ENCODE measurements around the gene NLN. TPM values are rescaled to one million over a fixed set of nuclear protein-coding genes. Genes with fewer than 3 reads are reported as not detected.
"Not testable (repeated sequence)": the region's sequence is repeated elsewhere in the genome, so short reads cannot be mapped to it uniquely, and the experiment has no call there.

The NLN gene
- polyA plus RNA-seq, 10 donors, result 14.2 to 26.6 (median 17.7) TPM

DNA sequence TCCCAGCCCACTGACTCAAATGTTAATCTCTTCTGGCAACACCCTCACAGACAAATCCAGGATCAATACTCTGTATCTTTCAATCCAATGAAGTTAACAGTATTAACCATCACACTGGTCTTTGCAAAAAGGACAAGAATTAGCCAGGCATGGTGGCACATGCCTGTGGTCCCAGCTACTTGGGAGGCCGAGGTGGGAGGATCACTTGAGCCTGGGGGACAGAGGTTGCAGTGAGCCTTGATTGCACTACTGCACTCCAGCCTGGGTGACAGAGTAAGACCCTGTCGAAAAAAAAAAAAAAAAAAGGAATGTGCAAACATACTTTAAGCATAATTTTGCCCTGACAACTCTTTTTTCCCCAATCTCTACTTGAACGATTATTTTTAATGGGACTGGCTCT is 146.5 kb downstream of the NLN start:
- no peak for DNase-seq

DNA sequence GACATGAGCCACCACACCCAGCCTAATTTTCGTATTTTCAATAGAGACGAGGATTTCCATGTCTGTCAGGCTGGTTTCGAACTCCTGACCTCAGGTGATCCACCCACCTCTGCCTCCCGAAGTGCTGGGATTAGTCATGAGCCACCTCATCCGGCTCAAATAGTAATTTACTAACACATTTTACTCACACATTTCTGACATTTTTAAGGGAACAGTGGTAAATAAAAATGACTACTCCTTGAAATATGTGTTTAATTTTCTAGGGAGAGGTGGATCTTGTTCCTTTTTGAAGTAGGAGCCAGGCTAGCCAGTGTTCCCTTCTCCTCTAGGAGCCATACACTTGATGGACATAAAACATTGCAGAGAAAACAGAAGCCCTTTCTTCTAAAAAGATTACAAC is 149.2 kb downstream of the NLN start:
- peak in 1 of 3 donors; percentile 59 for DNase-seq

DNA sequence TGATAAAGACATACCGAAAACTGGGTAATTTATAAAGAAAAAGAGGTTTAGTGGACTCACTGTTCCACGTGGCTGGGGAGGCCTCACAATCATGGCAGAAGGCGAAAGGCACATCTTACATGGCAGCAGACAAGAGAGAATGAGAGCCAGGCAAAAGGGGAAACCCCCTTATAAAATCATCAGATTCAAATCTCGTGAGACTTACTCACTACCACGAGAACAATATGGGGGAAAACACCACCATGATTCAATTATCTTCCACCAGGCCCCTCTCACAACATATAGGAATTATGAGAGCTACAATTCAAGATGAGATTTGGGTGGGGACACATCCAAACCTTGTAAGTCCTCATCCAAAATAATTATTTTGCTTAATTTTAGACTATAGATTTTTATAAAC is 149.8 kb downstream of the NLN start:
- not testable (repeated sequence) for DNase-seq

DNA sequence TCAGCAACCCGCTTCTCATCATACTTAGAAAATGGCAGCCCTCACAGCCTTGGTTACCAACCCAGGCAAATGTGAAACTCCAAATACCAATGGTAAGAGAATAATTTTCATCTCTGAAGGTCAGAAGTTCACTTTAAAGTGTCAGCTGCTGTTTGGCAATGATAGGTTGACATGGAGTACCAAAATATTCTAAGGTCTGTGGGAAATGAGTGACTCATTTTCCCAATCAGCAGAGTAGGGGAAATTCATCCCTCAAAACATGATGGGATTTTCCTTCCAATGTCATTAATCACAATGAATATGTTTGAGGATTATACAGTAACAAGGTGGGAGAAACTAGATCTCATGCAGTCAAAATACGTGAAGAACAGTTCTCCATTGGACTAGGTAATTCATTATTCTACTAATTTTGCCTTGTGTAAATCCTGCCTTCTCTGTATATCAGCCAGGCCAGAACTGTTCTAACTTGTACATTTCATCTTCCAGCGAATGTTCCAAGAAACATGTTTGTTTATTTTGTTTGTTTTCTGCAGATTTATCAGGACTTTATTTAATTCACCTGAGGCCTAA is 151.3 kb downstream of the NLN start:
- peak in 1 of 3 donors; percentile 61 for DNase-seq

DNA sequence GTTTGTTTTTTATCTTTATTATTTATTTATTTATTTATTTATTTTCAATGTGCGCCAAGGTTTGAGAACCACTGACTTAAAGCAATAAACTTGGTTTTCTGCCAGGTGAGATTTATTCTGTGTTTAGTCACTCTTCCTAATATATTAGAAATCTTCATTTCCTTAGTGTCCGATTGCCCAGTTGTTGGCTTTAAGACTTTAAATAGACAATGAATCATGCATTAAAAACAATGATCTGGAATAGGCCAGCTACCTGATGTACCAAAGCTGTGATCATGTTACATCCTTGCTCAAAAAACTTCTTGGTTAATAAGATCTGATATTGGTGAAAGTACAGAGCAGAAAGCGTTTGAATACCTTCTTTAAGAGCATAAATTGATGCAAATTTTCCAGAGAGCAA is 152.2 kb downstream of the NLN start:
- DNase-seq, result no peak

DNA sequence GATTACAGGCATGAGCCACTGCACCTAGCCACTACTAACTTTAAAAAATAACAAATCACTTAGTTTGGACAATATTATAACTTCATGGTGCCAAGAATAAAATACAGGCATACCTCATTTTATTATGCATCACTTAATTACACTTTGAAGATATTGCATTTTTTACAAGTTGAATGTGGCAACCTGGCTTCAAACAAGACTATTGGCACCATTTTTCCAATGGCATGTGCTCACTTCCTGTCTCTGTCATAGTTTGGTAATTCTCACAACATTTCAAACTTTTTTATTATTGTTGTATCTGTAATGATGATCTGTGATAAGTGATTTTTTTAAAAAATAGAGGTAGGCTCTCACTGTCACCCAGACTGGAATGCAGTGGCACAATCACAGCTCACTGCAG is 154.5 kb downstream of the NLN start:
- no peak for DNase-seq

DNA sequence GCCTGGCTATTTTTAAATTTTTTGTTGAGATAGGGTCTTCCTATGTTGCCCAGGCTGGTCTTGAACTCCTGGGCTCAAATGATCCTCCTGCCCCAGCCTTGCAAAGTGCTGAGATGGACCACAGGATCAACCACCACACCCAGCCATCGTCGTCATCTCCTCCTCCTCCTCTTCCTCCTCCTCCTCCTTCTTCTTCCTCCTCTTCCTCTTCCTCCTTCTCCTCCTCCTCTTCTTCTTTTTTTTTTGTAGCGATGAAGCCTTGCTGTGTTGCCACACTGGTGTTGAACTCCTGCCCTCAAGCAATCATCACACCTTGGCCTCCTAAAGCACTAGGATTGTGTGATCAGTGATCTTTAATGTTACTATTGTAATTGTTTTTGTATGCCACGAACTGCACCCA is 155.0 kb downstream of the NLN start:
- no peak for DNase-seq

Other genes with a start within 250 kb of the NLN start
- 1 to 10 TPM in 9 of 10 donors, under 1 TPM in 1; 0.75 to 3.4 (median 1.2) TPM for gene ADAMTS6, start 240.3 kb upstream of the NLN start, polyA plus RNA-seq (ENCODE audit: insufficient read length in 10 of 10)
- gene CENPK, start 159.0 kb upstream of the NLN start, polyA plus RNA-seq (ENCODE audit: insufficient read length in 10 of 10), result 10 to 100 TPM; 10.8 to 28.6 (median 18.5) TPM
- gene PPWD1, start 158.9 kb upstream of the NLN start, polyA plus RNA-seq (ENCODE audit: insufficient read length in 10 of 10), result 10 to 100 TPM; 31.7 to 66.5 (median 40.2) TPM
- gene TRIM23, start 97.9 kb upstream of the NLN start, polyA plus RNA-seq (ENCODE audit: insufficient read length in 10 of 10), result 10 to 100 TPM; 16.5 to 23.3 (median 19.4) TPM
- 1 to 10 TPM; 2.4 to 3.8 (median 2.9) TPM for gene SHLD3, start 97.2 kb upstream of the NLN start, polyA plus RNA-seq (ENCODE audit: insufficient read length in 10 of 10)
- 10 to 100 TPM; 14.0 to 26.1 (median 21.1) TPM for gene TRAPPC13, start 97.2 kb upstream of the NLN start, polyA plus RNA-seq (ENCODE audit: insufficient read length in 10 of 10)
- 10 to 100 TPM in 2 of 10 donors, 1 to 10 TPM in 8; 6.4 to 12.1 (median 8.7) TPM for gene SGTB, start 96 bp upstream of the NLN start, polyA plus RNA-seq (ENCODE audit: insufficient read length in 10 of 10)
- gene ERBIN, start 204.4 kb downstream of the NLN start, polyA plus RNA-seq (ENCODE audit: insufficient read length in 10 of 10), result 10 to 100 TPM; 37.4 to 53.0 (median 49.6) TPM

Measured in muscle of back (tissue), 11 donors.